HG03432 (cell line): ENCODE measurements around the gene WDCP.
"Not testable (repeated sequence)": the region's sequence is repeated elsewhere in the genome, so short reads cannot be mapped to it uniquely, and the experiment has no call there.

Experiments used
- ATAC-seq: cut with Tn5 transposase; IDR thresholded peaks from one replicate; pipeline ENCODE4 v1.9.1; 2021; ENCODE audit warnings: mild to moderate bottlenecking, moderate library complexity; ENCODE audit not compliant: unreplicated experiment

The WDCP gene

DNA sequence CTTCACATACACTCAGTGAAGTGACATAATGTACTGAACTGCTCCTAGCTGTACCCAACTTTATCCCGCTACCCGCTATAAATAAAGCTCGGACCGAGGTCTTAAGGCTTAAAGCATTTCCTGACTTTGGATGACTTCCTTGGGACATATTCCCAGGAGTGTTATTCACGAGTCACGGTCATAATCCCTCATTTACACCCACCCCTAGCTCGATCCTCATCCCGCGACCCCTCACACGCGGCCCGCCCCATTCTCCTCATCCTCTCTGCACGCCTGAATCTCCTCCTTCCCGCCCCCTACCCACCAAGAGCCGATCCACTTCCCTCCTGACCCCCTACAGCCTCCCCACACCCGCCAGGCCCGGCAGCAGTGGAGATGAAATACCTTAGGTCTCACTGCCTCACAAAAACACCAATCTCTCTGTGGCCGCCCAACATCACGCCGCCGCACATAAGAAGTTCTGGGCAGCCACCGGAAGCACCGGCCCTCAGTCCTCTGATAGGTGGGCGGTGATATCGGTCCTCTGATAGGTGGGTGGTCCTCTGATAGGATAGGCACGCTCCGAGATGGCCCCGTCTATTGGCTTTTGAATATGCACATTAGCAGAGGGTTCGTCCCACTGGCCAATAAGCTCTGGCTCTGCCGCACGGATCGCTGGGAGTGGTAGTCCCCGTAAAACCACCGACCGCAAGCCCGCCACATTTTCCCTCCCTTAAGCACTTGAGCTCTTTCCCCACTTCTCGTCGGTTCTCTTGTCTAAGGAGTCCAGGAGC is at the start of gene WDCP:
Gene WDCP, minus strand, starts transcription at position 462 of the 773 bp plus-strand sequence. CDS start 7,897 bp downstream, outside the sequence.
- peak; percentile 98 for ATAC-seq

DNA sequence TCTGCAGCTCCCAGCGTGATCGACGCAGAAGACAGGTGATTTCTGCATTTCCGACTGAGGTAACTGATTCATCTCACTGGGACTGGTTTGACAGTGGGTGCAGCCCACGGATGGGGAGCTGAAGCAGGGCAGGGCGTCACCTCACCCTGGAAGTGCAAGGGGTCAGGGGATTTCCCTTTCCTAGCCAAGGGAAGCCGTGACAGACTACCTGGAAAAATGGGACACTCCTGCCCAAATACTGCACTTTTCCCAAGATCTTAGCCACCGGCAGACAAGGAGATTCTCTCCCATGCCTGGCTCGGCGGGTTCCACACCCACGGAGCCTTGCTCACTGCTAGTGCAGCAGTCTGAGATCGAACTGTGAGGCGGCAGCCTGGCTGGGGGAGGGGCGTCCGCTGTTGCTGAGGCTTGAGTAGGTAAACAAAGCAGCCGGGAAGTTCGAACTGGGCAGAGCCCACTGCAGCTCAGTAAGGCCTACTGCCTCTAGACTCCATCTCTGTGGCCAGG is 48.0 kb upstream of the WDCP start:
- ATAC-seq = not testable (repeated sequence)

DNA sequence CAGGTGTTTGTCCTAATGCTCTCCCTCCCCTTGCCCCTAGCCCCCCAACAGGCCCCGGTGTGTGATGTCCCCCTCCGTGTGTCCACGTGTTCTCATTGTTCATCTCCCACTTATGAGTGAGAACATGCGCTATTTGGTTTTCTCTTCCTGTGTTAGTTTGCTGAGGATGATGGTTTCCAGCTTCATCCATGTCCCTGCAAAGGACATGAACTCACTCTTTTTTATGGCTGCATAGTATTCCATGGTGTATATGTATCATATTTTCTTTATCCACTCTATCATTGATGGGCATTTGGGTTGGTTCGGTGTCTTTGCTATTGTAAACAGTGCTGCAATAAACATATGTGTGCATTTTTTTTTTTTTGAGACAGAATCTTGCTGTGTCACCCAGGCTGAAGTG is 46.1 kb upstream of the WDCP start:
- ATAC-seq = not testable (repeated sequence)

- ATAC-seq = no peak
Measured at GRCh38 chr2:24088821-24089359, 41.7 kb upstream of the WDCP start.

GRCh38 chr2:24087032-24087431 is 39.8 kb upstream of the WDCP start:
- ATAC-seq = no peak

DNA sequence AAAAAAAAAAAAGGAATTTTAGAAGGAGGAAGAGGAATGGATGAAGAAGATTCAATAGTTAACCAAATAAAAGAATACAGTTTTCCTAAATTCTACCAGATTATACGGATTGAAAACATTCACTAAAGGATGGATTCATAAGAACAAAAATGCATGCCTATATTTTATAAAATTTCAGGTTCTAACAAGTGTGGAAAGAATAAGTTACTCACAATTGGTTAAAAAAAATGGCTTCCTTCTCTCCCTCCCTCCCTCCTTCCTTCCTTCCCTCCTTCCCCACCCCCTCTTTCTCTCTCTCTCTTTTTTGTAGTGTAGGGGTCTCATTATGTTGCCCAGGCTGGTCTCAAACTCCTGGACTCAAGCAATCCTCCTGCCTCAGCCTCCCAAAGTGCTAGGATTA is 39.0 kb upstream of the WDCP start:
- ATAC-seq = no peak

- ATAC-seq = no peak
Measured at GRCh38 chr2:24085200-24085489, 38.0 kb upstream of the WDCP start.

- ATAC-seq = peak; percentile 86
Measured at GRCh38 chr2:24084386-24085199, 37.4 kb upstream of the WDCP start, which contains the start of gene TP53I3. Gene TP53I3 (minus strand): TSS chr2:24084834. CDS start chr2:24084326, 508 bp downstream.

DNA sequence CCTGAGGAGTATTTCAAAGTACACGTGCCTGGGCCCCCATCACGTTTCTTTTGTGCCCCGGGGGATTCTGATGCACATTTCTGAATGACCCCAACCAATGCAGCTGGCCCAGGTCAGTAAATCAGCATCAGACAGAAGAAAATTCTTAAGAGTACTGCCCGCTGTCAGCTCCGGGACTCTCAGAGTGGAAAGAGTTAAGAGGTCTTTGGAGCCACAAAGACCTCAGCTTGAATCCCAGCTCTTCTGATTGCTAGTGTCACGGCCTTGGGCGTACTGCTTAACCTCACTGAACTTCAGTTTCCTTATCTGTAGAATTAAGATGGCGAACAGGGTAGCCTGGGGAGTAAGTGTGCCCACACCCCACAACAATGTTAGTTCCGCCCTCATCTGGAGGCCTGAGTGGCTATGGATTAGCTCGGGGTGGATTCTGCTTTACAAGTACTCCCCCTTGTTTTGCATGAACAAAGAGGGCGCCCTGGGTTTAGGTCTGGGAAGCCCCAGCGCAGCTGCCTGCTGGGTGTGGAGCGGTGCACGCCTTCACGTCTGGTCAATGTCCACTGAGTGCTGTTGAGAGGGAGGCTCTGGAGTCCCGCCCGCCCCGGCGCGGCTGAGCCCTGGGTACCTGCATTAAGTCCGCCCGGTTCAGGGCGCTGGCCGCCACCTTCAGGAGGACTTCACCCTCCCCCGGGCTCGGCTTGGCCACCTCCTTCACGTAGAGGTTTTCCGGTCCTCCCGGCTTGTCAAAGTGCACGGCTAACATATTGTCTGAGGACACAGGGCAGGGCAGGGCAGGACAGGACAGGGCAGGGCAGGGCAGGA is 36.6 kb upstream of the WDCP start:
- ATAC-seq = peak; percentile 73

DNA sequence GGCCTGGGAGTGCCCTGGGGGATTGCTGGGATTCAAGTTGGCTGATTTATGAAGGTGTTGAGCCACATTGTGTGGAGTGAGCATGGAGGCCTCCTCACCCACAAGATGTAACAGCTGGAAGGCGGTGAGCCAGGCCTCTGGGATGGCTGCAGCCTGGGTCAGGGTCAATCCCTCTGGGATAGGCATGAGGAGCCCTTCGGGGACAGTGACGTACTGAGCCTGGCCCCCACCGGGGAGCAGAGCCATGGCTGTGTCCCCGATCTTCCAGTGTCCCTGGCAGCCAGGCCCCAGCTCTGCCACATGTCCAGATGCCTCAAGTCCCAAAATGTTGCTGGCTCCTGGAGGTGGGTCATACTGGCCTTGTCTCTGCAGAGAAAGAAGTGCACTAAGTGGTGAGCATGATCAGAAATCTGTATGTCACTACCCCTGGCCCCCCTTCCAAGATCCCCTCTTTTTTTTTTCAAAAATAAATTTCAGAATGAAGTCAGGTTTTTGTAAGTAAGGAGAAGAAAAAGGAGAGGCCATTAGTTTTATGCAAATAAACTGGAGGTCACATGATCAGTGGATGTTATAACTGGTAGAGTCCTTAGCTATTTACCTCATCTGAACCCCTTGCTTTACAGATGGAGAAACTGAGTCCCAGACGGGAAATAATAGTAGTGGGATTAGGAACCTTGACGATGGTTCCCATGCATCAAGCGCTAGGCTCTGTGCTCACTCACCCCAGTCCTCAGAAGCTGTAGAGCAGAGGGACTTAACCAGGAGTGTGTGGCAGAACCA is 35.8 kb upstream of the WDCP start:
- no peak for ATAC-seq

DNA sequence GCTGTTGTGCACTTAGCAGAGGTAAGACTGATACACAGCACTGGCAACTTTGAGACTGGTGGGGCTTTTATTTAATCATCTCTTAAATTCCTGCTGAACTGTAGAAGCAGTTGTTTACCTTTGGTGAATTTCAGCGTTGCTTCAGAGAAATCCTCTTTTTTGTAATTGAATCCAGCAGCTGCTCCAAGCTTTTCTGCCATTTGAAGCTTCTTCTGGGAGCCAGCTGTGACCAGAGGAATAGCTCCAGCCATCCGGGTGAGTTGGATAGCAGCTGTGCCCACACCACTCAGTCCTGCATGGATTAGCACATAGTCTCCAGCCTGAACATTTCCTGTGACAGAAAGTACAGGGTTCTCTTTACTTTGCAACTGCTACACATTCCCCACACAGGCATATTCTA is 33.5 kb upstream of the WDCP start:
- ATAC-seq = no peak

GRCh38 chr2:24077879-24078278 is 30.7 kb upstream of the WDCP start:
- ATAC-seq = no peak

GRCh38 chr2:24077535-24077877 is 30.3 kb upstream of the WDCP start:
- ATAC-seq = no peak

DNA sequence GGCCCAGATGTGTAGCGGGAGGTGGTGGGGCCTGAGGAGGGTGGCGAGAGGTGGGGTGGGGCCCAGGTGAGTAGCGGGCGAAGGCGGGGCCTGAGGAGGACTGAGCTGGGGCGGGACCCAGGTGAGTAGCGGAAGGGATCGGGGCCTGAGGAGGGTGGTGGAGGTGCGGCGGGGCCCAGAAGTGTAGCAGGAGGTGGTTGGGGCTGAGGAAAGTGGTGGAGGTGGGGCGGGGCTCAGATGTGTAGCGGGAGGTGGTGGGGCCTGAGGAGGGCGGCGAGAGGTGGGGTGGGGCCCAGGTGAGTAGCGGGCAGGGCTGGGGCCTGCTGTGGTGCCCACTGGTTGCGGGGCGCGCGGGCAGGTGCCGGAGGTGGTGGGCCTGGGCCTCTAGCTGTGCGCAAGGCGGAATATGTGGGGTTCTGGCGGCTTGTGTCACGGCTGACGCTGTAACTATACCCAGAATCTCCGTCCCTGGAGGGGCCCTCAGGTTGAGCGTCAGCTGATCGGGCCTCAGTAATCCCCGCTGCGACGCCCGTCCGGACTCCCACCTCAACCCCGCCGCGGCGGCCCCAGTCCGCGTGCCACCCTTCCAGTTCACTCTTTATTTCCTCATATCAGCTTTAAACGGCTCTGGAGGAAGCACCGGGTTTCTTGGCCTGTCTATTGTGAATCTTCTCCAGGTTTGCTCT is 29.8 kb upstream of the WDCP start:
- ATAC-seq = peak; percentile 15

GRCh38 chr2:24075915-24076848 is 29.0 kb upstream of the WDCP start, which contains the start of gene SF3B6:
Gene SF3B6 (minus strand): TSS chr2:24076326. CDS start chr2:24076229, 97 bp downstream.
- peak; percentile 95 for ATAC-seq

DNA sequence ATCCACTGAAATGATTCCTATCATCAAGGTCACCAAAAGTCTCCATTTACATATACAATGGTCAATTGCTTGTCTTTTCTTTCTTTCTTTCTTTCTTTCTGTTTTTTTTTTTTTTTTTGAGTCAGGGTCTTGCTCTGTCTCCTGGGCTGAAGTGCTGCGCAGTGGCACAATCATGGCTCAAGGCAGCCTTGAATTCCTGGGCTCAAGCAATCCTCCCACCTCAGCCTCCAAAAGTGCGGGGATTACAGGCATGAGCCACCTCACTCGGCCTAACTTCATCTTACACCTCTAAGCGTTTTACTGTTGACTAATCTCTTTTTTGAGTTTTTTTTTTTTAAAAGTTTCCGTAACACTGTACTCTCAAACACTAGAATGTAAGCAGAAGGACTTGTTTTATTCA is 28.1 kb upstream of the WDCP start:
- no peak for ATAC-seq

DNA sequence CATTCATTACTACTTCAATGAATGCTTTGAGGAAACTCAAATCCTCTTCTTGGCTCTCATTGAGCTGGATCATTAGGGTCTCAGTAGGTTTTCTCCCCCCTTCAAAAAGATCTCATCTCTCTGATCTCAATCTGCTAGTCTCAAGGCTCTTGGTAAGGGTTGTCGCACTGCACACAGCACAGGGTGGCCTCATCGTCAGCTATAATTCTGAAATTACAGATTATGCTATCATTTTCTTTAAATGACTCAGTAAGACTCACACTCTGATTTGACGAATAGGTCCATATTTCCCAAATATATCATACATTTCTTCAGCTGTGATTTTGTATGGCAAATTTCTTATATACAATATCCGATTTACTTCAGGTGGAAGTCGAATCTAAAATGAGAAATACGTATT is 26.6 kb upstream of the WDCP start:
- ATAC-seq = no peak

GRCh38 chr2:24072259-24072658 is 25.1 kb upstream of the WDCP start:
- no peak for ATAC-seq
